Measurements from ENCODE around the gene CRAT.
"Not testable (repeated sequence)": the region's sequence is repeated elsewhere in the genome, so short reads cannot be mapped to it uniquely, and the experiment has no call there.

DNA sequence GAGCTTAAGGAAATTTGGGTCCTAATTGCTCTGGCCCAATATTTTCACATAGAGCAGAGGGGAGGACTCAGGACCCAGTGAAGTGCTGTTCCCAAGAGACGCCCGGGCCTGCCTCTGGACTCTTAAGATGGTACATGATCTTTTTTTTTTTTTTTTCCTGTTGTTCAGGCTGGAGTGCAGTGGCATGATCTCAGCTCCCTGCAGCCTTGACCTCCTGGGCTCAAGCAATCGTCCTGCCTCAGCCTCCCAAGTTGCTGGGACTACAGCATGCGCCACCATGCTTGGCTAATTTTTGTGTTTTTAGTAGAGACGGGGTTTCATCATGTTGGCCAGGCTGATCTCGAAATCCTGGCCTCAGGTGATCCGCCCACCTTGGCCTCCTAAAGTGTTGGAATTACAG, 19.7 kb upstream of the CRAT start:
- TF ChIP-seq, protein P1, sequence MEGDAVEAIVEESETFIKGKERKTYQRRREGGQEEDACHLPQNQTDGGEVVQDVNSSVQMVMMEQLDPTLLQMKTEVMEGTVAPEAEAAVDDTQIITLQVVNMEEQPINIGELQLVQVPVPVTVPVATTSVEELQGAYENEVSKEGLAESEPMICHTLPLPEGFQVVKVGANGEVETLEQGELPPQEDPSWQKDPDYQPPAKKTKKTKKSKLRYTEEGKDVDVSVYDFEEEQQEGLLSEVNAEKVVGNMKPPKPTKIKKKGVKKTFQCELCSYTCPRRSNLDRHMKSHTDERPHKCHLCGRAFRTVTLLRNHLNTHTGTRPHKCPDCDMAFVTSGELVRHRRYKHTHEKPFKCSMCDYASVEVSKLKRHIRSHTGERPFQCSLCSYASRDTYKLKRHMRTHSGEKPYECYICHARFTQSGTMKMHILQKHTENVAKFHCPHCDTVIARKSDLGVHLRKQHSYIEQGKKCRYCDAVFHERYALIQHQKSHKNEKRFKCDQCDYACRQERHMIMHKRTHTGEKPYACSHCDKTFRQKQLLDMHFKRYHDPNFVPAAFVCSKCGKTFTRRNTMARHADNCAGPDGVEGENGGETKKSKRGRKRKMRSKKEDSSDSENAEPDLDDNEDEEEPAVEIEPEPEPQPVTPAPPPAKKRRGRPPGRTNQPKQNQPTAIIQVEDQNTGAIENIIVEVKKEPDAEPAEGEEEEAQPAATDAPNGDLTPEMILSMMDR (IDR thresholded peaks at IDR 0.05; ENCODE audit: borderline replicate concordance, extremely low read depth, low read length, poor library complexity, severe bottlenecking) = not testable (repeated sequence)
- TF ChIP-seq EZH2 (IDR thresholded peaks at IDR 0.05; ENCODE audit: borderline replicate concordance, low read depth, low read length, severe bottlenecking) = not testable (repeated sequence)
